NCI-H2196 treated with DMSO at 0.1 percent for 48 hours (cell line): Measurements from ENCODE around the gene SLC25A38.

Experiments
- DNase-seq: peaks from one replicate; lab custom pipeline; 2025; ENCODE audit not compliant: unreplicated experiment; lab: John Stamatoyannopoulos, UW

SLC25A38 gene

DNA sequence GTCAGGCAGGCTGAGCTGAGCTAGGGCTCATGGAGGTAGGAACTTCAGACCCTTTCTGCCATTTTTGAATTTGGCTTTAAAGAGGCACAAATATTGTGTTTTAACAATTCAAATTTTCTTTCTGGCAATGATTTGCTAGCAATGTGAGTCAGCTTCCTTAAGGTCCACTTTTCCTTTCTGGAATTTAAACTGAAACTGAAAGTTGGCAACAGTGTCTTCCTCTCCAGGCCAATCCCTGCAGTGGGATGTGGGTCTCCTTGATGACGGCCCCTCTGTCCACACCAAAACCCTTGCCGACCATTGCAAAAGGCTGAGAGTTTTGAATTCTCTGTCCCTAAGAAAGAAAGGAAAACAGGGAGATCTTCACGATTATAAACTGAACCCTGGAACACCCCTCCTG, 50.5 kb downstream of the SLC25A38 start:
- no peak for DNase-seq

- no peak for DNase-seq
Observed at GRCh38 chr3:39434574-39434973, 51.4 kb downstream of the SLC25A38 start.

DNA sequence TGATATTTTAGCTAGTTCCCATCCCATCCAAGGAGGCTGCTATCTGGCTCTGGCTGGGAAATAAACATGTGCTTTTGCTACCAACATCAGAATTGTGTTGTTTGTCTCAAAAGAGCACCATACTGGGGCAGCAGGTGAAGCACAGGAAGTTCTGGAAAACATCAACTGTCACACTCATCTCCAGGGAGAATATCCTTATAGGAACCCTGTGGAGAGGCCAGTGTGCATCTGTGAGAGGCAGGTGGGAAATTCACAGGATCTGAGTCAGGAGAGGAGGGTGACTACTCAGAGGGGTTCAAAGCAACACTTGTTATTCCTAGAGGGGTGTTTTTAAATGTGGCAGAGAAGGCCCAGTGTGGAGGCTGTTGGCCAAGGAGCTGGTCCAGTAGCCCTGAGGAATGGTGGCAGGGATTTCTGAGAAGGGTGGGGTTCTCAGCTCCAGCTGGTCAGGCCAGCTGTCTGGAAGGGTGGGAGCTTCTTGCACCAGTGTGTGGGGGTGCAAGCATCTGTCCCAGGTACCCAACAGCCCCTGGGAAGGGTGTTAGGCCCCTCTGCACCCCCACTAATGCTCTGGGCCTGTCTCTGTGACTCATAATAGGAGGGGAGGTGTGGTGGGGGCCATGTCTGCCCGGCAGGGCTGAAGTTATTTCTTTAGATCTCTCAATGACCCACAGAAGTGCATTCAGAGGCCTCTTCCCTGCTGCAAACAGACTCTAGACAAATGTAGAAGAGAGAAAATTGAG, 52.0 kb downstream of the SLC25A38 start:
- no peak for DNase-seq

- DNase-seq, result no peak
Observed at GRCh38 chr3:39438880-39439279, 55.7 kb downstream of the SLC25A38 start.

- DNase-seq, result no peak
Observed at GRCh38 chr3:39440316-39440715, 57.1 kb downstream of the SLC25A38 start.

DNA sequence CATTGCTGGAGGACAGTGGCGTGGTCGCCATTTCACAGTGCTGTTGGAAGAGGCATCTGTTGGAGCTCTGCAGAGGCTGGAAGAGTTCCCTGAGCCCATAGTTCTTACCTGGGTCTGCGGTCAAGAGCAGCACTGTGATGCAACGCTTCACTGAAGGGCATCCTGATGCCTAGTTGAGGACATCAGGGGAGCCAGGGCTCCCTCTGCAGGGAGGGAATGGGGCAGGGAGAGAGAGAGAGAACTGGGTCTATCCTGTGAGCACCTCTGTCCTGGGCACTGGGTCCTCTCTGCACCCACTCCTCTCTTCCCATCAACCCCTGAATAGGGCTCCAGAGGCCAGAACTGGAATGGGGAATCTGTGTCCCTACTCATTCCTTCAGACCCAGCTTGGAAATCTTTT, 60.4 kb downstream of the SLC25A38 start:
- DNase-seq, result no peak

DNA sequence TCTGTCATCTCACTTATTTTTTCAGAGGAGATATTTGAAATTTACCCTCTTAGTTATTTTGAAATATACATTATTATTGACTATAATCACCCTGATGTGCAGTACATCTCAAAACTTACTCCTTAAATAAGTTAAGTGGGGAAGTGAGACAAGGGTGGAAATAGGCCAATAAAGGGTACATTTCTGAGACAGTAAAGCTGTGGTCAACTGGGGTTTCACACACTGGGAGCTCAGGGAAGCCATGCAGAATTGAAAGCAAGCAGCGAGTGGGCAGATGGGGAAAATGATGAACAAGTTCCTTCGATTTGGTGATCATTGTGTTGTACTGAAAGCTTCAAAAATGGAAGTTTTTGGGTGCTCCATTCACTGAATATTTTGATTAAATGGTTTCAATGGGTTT, 62.8 kb downstream of the SLC25A38 start:
- no peak for DNase-seq

DNA sequence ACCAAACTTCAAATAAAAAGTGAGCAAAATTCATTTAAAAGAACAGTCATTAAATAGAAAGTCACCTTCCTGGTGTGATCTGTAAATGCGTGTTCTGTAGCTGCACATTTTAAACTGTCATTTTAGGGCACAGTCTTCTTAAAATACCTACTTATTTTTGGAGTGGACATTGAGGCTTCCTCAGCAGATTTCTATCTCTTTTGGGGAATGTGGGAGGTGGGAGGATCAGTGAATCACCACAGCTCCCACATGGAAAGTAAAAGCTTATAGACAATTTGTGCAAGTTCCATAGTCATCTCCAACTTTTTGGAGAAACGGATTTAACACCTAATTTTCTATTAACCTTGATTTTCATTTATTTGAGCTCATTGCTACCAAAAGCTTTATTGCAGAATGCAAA, 63.3 kb downstream of the SLC25A38 start:
- DNase-seq, result no peak
